ENCODE measurements around the gene AXIN1.
"Not testable (repeated sequence)": the region's sequence is repeated elsewhere in the genome, so short reads cannot be mapped to it uniquely, and the experiment has no call there.

Gene AXIN1

GRCh38 chr16:391885-392335 lies 39.4 kb upstream of the AXIN1 start:
- H3K27ac ChIP-seq (ENCODE audit: low read length), result no peak overlapping the region
- no peaks in the 10 kb centered on the region for H3K9me3 ChIP-seq (ENCODE audit: control insufficient read depth, low read depth, low read length)
- no peak overlapping the region for H3K9ac ChIP-seq (ENCODE audit: low read length)
- no peaks in the 10 kb centered on the region for H3K27me3 ChIP-seq (ENCODE audit: control insufficient read depth, insufficient read depth, low read length)
- peaks cover 11% of the 10 kb centered on the region for H3K4me1 ChIP-seq (ENCODE audit: control insufficient read depth, low read depth, low read length)
- H3K4me3 ChIP-seq (ENCODE audit: low read length), result no peak overlapping the region
- H3K36me3 ChIP-seq (ENCODE audit: control insufficient read depth, low read depth, low read length), result no peaks in the 10 kb centered on the region

GRCh38 chr16:389352-389751 lies 36.8 kb upstream of the AXIN1 start:
- no peaks in the 10 kb centered on the region for H3K36me3 ChIP-seq (ENCODE audit: control insufficient read depth, low read depth, low read length)
- no peaks in the 10 kb centered on the region for H3K9me3 ChIP-seq (ENCODE audit: control insufficient read depth, low read depth, low read length)
- H3K4me3 ChIP-seq (ENCODE audit: low read length), result no peak overlapping the region
- H3K9ac ChIP-seq (ENCODE audit: low read length), result no peak overlapping the region
- H3K4me1 ChIP-seq (ENCODE audit: control insufficient read depth, low read depth, low read length), result peaks cover 5% of the 10 kb centered on the region
- no peaks in the 10 kb centered on the region for H3K27me3 ChIP-seq (ENCODE audit: control insufficient read depth, insufficient read depth, low read length)
- no peak overlapping the region for H3K27ac ChIP-seq (ENCODE audit: low read length)

- H3K9ac ChIP-seq (ENCODE audit: low read length); H3K36me3 ChIP-seq (ENCODE audit: control insufficient read depth, low read depth, low read length); H3K27ac ChIP-seq (ENCODE audit: low read length); H3K27me3 ChIP-seq (ENCODE audit: control insufficient read depth, insufficient read depth, low read length); H3K4me3 ChIP-seq (ENCODE audit: low read length); H3K9me3 ChIP-seq (ENCODE audit: control insufficient read depth, low read depth, low read length): not testable (repeated sequence)
- H3K4me1 ChIP-seq (ENCODE audit: control insufficient read depth, low read depth, low read length), result peaks cover 15% of the 10 kb centered on the region
Observed at GRCh38 chr16:387761-388666, 35.5 kb upstream of the AXIN1 start.

GRCh38 chr16:386641-387156 lies 34.2 kb upstream of the AXIN1 start:
- Histone ChIP-seq H3K4me3 (ENCODE audit: low read length) (no peak overlapping the region), H3K9me3 (ENCODE audit: control insufficient read depth, low read depth, low read length) (no peaks in the 10 kb centered on the region), H3K27me3 (ENCODE audit: control insufficient read depth, insufficient read depth, low read length) (no peaks in the 10 kb centered on the region), H3K9ac (ENCODE audit: low read length) (no peak overlapping the region), H3K27ac (ENCODE audit: low read length) (no peak overlapping the region), H3K36me3 (ENCODE audit: control insufficient read depth, low read depth, low read length) (no peaks in the 10 kb centered on the region), H3K4me1 (ENCODE audit: control insufficient read depth, low read depth, low read length) (peaks cover 17% of the 10 kb centered on the region)

- peak overlapping the region; percentile 79 for H3K4me3 ChIP-seq (ENCODE audit: low read length)
- H3K27ac ChIP-seq (ENCODE audit: low read length), result peak overlapping the region; percentile 46
- peak overlapping the region; percentile 12 for H3K9ac ChIP-seq (ENCODE audit: low read length)
- H3K36me3 ChIP-seq (ENCODE audit: control insufficient read depth, low read depth, low read length), result no peaks in the 10 kb centered on the region
- no peaks in the 10 kb centered on the region for H3K27me3 ChIP-seq (ENCODE audit: control insufficient read depth, insufficient read depth, low read length)
- peaks cover 17% of the 10 kb centered on the region for H3K4me1 ChIP-seq (ENCODE audit: control insufficient read depth, low read depth, low read length)
- no peaks in the 10 kb centered on the region for H3K9me3 ChIP-seq (ENCODE audit: control insufficient read depth, low read depth, low read length)
Observed at GRCh38 chr16:383326-384051, 31.0 kb upstream of the AXIN1 start.

- Histone ChIP-seq H3K9ac (ENCODE audit: low read length) (peak within 1 kb of the TSS; percentile 54), H3K4me3 (ENCODE audit: low read length) (peak within 1 kb of the TSS; percentile 80), H3K9me3 (ENCODE audit: control insufficient read depth, low read depth, low read length) (no peaks in the 10 kb centered on the region), H3K27me3 (ENCODE audit: control insufficient read depth, insufficient read depth, low read length) (no peaks in the 10 kb centered on the region), H3K36me3 (ENCODE audit: control insufficient read depth, low read depth, low read length) (peaks cover 1% of the 10 kb centered on the region), H3K4me1 (ENCODE audit: control insufficient read depth, low read depth, low read length) (peaks cover 17% of the 10 kb centered on the region), H3K27ac (ENCODE audit: low read length) (no peak within 1 kb of the TSS)
Observed at GRCh38 chr16:381789-382717, 29.5 kb upstream of the AXIN1 start, which contains the start of gene PGAP6. PGAP6 (minus strand) TSS chr16:381978; CDS start chr16:381821, 157 bp downstream.

- H3K27ac ChIP-seq (ENCODE audit: low read length), result no peak overlapping the region
- H3K36me3 ChIP-seq (ENCODE audit: control insufficient read depth, low read depth, low read length), result peaks cover 10% of the 10 kb centered on the region
- peaks cover 14% of the 10 kb centered on the region for H3K4me1 ChIP-seq (ENCODE audit: control insufficient read depth, low read depth, low read length)
Observed at GRCh38 chr16:381012-381788, 28.7 kb upstream of the AXIN1 start.

GRCh38 chr16:380762-381011 lies 28.2 kb upstream of the AXIN1 start:
- Histone ChIP-seq H3K9ac (ENCODE audit: low read length) (peak overlapping the region; percentile 54), H3K36me3 (ENCODE audit: control insufficient read depth, low read depth, low read length) (peaks cover 15% of the 10 kb centered on the region), H3K9me3 (ENCODE audit: control insufficient read depth, low read depth, low read length) (no peaks in the 10 kb centered on the region), H3K27me3 (ENCODE audit: control insufficient read depth, insufficient read depth, low read length) (no peaks in the 10 kb centered on the region), H3K4me3 (ENCODE audit: low read length) (peak overlapping the region; percentile 80), H3K4me1 (ENCODE audit: control insufficient read depth, low read depth, low read length) (peaks cover 14% of the 10 kb centered on the region), H3K27ac (ENCODE audit: low read length) (no peak overlapping the region)

More at GRCh38 chr16:381012-381788, 28.7 kb upstream of the AXIN1 start:
- Histone ChIP-seq H3K9me3 (ENCODE audit: control insufficient read depth, low read depth, low read length) (no peaks in the 10 kb centered on the region), H3K27me3 (ENCODE audit: control insufficient read depth, insufficient read depth, low read length) (no peaks in the 10 kb centered on the region), H3K4me3 (ENCODE audit: low read length) (peak overlapping the region; percentile 80), H3K9ac (ENCODE audit: low read length) (peak overlapping the region; percentile 54)

GRCh38 chr16:379961-380761 lies 27.6 kb upstream of the AXIN1 start:
- Histone ChIP-seq H3K4me1 (ENCODE audit: control insufficient read depth, low read depth, low read length) (peaks cover 14% of the 10 kb centered on the region), H3K4me3 (ENCODE audit: low read length) (peak overlapping the region; percentile 80), H3K27me3 (ENCODE audit: control insufficient read depth, insufficient read depth, low read length) (no peaks in the 10 kb centered on the region)

More at GRCh38 chr16:379961-380761, 27.6 kb upstream of the AXIN1 start:
- Histone ChIP-seq H3K9ac (ENCODE audit: low read length) (no peak overlapping the region), H3K27ac (ENCODE audit: low read length) (no peak overlapping the region), H3K9me3 (ENCODE audit: control insufficient read depth, low read depth, low read length) (no peaks in the 10 kb centered on the region), H3K36me3 (ENCODE audit: control insufficient read depth, low read depth, low read length) (peaks cover 16% of the 10 kb centered on the region)
